ENCODE data around the gene ZNF485. TPM values are rescaled to one million over a fixed set of nuclear protein-coding genes. Genes with fewer than 3 reads are reported as not detected.
A peak's percentile ranks its signal among the peaks of the same experiment; 100 is the strongest.

The ZNF485 gene
- polyA plus RNA-seq, 1 donor from 2014 or later: 3.5 TPM

DNA sequence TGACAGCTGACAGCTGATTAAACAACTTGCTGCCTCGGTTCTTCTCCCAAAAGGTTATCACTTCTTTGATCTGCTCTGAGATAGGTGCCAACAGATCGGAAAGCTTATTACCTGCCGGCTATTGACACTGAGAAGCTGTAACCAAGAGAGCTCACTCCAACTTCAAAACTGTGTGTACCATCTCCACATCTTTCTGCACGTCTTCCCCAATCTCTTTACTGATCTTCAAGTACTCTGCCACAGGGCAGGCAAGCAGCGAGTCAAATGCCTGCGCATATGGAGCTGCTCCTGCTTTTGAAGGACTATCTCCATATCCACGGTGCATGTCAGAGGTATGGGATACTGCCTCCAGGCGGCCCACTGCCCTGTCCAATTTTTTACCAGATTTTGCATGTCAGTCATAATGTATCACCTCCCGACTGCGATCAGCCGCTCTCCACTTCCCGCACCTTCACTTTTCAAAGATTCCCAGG, 352 bp upstream of the ZNF485 start:
- Histone ChIP-seq H3K27me3 (ENCODE audit: insufficient read depth, low read depth, low read length) (no peaks in the 10 kb centered on the region), H3K4me3 (ENCODE audit: low read length) (peak overlapping the region; percentile 97), H3K36me3 (ENCODE audit: insufficient read depth, low read length) (no peaks in the 10 kb centered on the region), H3K27ac (ENCODE audit: low read length) (no peak overlapping the region), H4K20me1 (ENCODE audit: insufficient read depth) (no peaks in the 10 kb centered on the region), H2AFZ (ENCODE audit: low read depth, low read length) (peak overlapping the region; percentile 88), H3K9me2 (ENCODE audit: insufficient read depth, low read length) (no peaks in the 10 kb centered on the region), H3K9me3 (ENCODE audit: low read length) (no peaks in the 10 kb centered on the region), H3F3A (ENCODE audit: insufficient read depth, low read length, poor library complexity, severe bottlenecking) (no peaks in the 10 kb centered on the region), H3K79me2 (replicated peaks; ENCODE audit: insufficient read depth, low read length) (no peaks in the 10 kb centered on the region), H3K9ac (ENCODE audit: low read length) (no peak overlapping the region), H3K4me2 (ENCODE audit: low read length) (no peak overlapping the region)
- no peak for TF ChIP-seq TAF1 (IDR thresholded peaks at IDR 0.05; ENCODE audit: low read depth)
- TF ChIP-seq, protein P1, sequence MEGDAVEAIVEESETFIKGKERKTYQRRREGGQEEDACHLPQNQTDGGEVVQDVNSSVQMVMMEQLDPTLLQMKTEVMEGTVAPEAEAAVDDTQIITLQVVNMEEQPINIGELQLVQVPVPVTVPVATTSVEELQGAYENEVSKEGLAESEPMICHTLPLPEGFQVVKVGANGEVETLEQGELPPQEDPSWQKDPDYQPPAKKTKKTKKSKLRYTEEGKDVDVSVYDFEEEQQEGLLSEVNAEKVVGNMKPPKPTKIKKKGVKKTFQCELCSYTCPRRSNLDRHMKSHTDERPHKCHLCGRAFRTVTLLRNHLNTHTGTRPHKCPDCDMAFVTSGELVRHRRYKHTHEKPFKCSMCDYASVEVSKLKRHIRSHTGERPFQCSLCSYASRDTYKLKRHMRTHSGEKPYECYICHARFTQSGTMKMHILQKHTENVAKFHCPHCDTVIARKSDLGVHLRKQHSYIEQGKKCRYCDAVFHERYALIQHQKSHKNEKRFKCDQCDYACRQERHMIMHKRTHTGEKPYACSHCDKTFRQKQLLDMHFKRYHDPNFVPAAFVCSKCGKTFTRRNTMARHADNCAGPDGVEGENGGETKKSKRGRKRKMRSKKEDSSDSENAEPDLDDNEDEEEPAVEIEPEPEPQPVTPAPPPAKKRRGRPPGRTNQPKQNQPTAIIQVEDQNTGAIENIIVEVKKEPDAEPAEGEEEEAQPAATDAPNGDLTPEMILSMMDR (IDR thresholded peaks at IDR 0.05; ENCODE audit: poor library complexity, severe bottlenecking): no peak
- no peak for TF ChIP-seq EP300 (conservative IDR thresholded peaks at IDR 0.05; ENCODE audit: poor library complexity, severe bottlenecking)
- no peak for TF ChIP-seq POLR2AphosphoS5 (IDR thresholded peaks at IDR 0.05)
- no peak for TF ChIP-seq MXI1 (conservative IDR thresholded peaks at IDR 0.05; ENCODE audit: poor library complexity, severe bottlenecking)
- TF ChIP-seq EZH2 (IDR thresholded peaks at IDR 0.05; ENCODE audit: borderline replicate concordance, insufficient read depth, low read length, poor library complexity, severe bottlenecking): no peak
- no peak for TF ChIP-seq SMC3 (conservative IDR thresholded peaks at IDR 0.05; ENCODE audit: poor library complexity)
- TF ChIP-seq, protein P2, sequence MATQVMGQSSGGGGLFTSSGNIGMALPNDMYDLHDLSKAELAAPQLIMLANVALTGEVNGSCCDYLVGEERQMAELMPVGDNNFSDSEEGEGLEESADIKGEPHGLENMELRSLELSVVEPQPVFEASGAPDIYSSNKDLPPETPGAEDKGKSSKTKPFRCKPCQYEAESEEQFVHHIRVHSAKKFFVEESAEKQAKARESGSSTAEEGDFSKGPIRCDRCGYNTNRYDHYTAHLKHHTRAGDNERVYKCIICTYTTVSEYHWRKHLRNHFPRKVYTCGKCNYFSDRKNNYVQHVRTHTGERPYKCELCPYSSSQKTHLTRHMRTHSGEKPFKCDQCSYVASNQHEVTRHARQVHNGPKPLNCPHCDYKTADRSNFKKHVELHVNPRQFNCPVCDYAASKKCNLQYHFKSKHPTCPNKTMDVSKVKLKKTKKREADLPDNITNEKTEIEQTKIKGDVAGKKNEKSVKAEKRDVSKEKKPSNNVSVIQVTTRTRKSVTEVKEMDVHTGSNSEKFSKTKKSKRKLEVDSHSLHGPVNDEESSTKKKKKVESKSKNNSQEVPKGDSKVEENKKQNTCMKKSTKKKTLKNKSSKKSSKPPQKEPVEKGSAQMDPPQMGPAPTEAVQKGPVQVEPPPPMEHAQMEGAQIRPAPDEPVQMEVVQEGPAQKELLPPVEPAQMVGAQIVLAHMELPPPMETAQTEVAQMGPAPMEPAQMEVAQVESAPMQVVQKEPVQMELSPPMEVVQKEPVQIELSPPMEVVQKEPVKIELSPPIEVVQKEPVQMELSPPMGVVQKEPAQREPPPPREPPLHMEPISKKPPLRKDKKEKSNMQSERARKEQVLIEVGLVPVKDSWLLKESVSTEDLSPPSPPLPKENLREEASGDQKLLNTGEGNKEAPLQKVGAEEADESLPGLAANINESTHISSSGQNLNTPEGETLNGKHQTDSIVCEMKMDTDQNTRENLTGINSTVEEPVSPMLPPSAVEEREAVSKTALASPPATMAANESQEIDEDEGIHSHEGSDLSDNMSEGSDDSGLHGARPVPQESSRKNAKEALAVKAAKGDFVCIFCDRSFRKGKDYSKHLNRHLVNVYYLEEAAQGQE (IDR thresholded peaks at IDR 0.05; ENCODE audit: borderline replicate concordance): no peak
- TF ChIP-seq RAD21 (conservative IDR thresholded peaks at IDR 0.05): no peak

- H3K27me3 ChIP-seq (ENCODE audit: insufficient read depth, low read depth, low read length): no peaks in the 10 kb centered on the region
- H3K4me3 ChIP-seq (ENCODE audit: low read length): peak overlapping the region; percentile 97
- H4K20me1 ChIP-seq (ENCODE audit: insufficient read depth): no peaks in the 10 kb centered on the region
- H2AFZ ChIP-seq (ENCODE audit: low read depth, low read length): peak overlapping the region; percentile 88
- no peak overlapping the region for H3K27ac ChIP-seq (ENCODE audit: low read length)
- no peaks in the 10 kb centered on the region for H3K9me3 ChIP-seq (ENCODE audit: low read length)
- H3K9me2 ChIP-seq (ENCODE audit: insufficient read depth, low read length): no peaks in the 10 kb centered on the region
- TF ChIP-seq RAD21 (conservative IDR thresholded peaks at IDR 0.05): no peak
- TF ChIP-seq MXI1 (conservative IDR thresholded peaks at IDR 0.05; ENCODE audit: poor library complexity, severe bottlenecking): no peak
- no peak for TF ChIP-seq POLR2AphosphoS5 (IDR thresholded peaks at IDR 0.05)
- no peak for TF ChIP-seq TAF1 (IDR thresholded peaks at IDR 0.05; ENCODE audit: low read depth)
- no peaks in the 10 kb centered on the region for H3K36me3 ChIP-seq (ENCODE audit: insufficient read depth, low read length)
- no peaks in the 10 kb centered on the region for H3F3A ChIP-seq (ENCODE audit: insufficient read depth, low read length, poor library complexity, severe bottlenecking)
- H3K9ac ChIP-seq (ENCODE audit: low read length): peak overlapping the region; percentile 66
- no peaks in the 10 kb centered on the region for H3K79me2 ChIP-seq (replicated peaks; ENCODE audit: insufficient read depth, low read length)
- peak overlapping the region; percentile 78 for H3K4me2 ChIP-seq (ENCODE audit: low read length)
Measured at GRCh38 chr10:43607199-43607573, 948 bp downstream of the ZNF485 start.
